PC-9 (cell line): ENCODE measurements around the gene PLOD2. TPM values are rescaled to one million over a fixed set of nuclear protein-coding genes. Genes with fewer than 3 reads are reported as not detected.

ENCODE experiments used
- BruUV-seq: library from RNA; stranded (reverse); fragments of 400-500 nt; replicated peaks from 2 replicates; lab custom pipeline; 2021; lab: Mats Ljungman, UMichigan
- CTCF ChIA-PET: fragments of 300-600 bp; sonication (Branson Sonifier 250); formaldehyde crosslinking; loops from one replicate; lab custom pipeline; 2022; ENCODE audit warnings: antibody characterized with exemption; lab: Charles Lee
- POLR2A ChIA-PET: fragments of 300-600 bp; sonication (Branson Sonifier 250); formaldehyde crosslinking; loops from one replicate; lab custom pipeline; 2022; ENCODE audit warnings: antibody characterized with exemption; ENCODE audit not compliant: unreplicated experiment; lab: Charles Lee
- DNase-seq, 2 experiments: peaks; one replicate each; pipeline versions ENCODE4 v3.0.0 to v3.0.0-alpha.2; 2015 to 2022; ENCODE audit warnings: mixed read lengths in 1 of 2
- H2AFZ ChIP-seq: fragments of 200-600 bp; sonication (generic); 2 replicates; pipeline ENCODE4 v1.8.1; 2017; ENCODE audit warnings: antibody characterized with exemption
- H3F3A ChIP-seq: fragments of 200-600 bp; sonication (generic); 2 replicates; pipeline ENCODE4 v1.8.1; 2017; ENCODE audit warnings: antibody characterized with exemption, mild to moderate bottlenecking, low read depth; ENCODE audit not compliant: insufficient read depth
- H3K27ac ChIP-seq: fragments of 200-600 bp; sonication (generic); 2 replicates; pipeline ENCODE4 v1.6.1; 2016; ENCODE audit warnings: mixed run types
- H3K27me3 ChIP-seq: fragments of 200-600 bp; sonication (generic); 2 replicates; pipeline ENCODE4 v1.6.1; 2016; ENCODE audit warnings: low read depth, mixed run types; ENCODE audit not compliant: insufficient read depth
- H3K36me3 ChIP-seq: fragments of 200-600 bp; sonication (generic); 2 replicates; pipeline ENCODE4 v1.6.1; 2016; ENCODE audit warnings: low read depth, mixed run types
- H3K4me1 ChIP-seq: fragments of 200-600 bp; sonication (generic); replicated peaks from 2 replicates; pipeline ENCODE4 v1.6.1; 2016; ENCODE audit warnings: mixed run types; ENCODE audit not compliant: insufficient read depth
- H3K4me2 ChIP-seq: fragments of 200-600 bp; sonication (generic); 2 replicates; pipeline ENCODE4 v1.6.1; 2017; ENCODE audit warnings: mixed run types
- H3K4me3 ChIP-seq: fragments of 200-600 bp; sonication (generic); 2 replicates; pipeline ENCODE4 v1.6.1; 2016; ENCODE audit warnings: mixed run types
- H3K79me2 ChIP-seq: fragments of 200-600 bp; sonication (generic); 2 replicates; pipeline ENCODE4 v1.6.1; 2017; ENCODE audit warnings: low read depth, mixed run types
- H3K9me2 ChIP-seq: fragments of 200-600 bp; sonication (generic); 2 replicates; pipeline ENCODE4 v1.8.1; 2017; ENCODE audit warnings: mild to moderate bottlenecking; ENCODE audit not compliant: insufficient read depth
- H3K9me3 ChIP-seq: fragments of 200-600 bp; sonication (generic); 2 replicates; pipeline ENCODE4 v1.8.1; 2016; ENCODE audit warnings: low read depth; ENCODE audit not compliant: insufficient read depth
- H4K20me1 ChIP-seq: fragments of 200-600 bp; sonication (generic); 2 replicates; pipeline ENCODE4 v1.8.1; 2017; ENCODE audit not compliant: insufficient read depth
- CTCF ChIP-seq: fragments of 200-600 bp; sonication (generic); conservative IDR thresholded peaks from 2 replicates; pipeline ENCODE4 v1.6.1; 2017; ENCODE audit warnings: mixed run types, antibody characterized with exemption, mild to moderate bottlenecking, moderate library complexity
- EZH2 ChIP-seq: fragments of 200-600 bp; sonication (generic); IDR thresholded peaks from 2 replicates; pipeline ENCODE4 v1.8.0; 2017; ENCODE audit warnings: antibody characterized with exemption, low read depth
- intact Hi-C: fragments of 100-400 bp; cut with micrococcal nuclease; formaldehyde crosslinking; loops from one replicate; pipeline ENCODE4 v1.10.0; 2022; ENCODE audit not compliant: unreplicated experiment
- total RNA-seq: library from RNA; stranded (reverse); gene quantifications from 2 replicates; pipeline ENCODE4 v1.2.3, GENCODE V29; 2021

PLOD2 gene
- total RNA-seq, 1 experiment from 2014 or later: 30.3 TPM

GRCh38 chr3:146139586-146140110 lies 21.3 kb downstream of the PLOD2 start:
- Histone ChIP-seq H3K4me3 (no peak overlapping the region), H3K4me1 (no peaks in the 10 kb centered on the region), H3K4me2 (no peak overlapping the region), H2AFZ (no peak overlapping the region), H3K27me3 (no peaks in the 10 kb centered on the region), H3K36me3 (no peaks in the 10 kb centered on the region), H3K27ac (no peak overlapping the region), H3K79me2 (no peaks in the 10 kb centered on the region), H3F3A (no peaks in the 10 kb centered on the region), H3K9me3 (no peaks in the 10 kb centered on the region), H3K9me2 (no peaks in the 10 kb centered on the region), H4K20me1 (no peaks in the 10 kb centered on the region)
- TF ChIP-seq EZH2: no peak
- no peak for TF ChIP-seq CTCF
- BruUV-seq: no TSS peak
- CTCF ChIA-PET: no interaction called here
- POLR2A ChIA-PET: no interaction called here
- intact Hi-C loops: no loop called here
- DNase-seq: no peak

GRCh38 chr3:146138902-146139301 lies 22.1 kb downstream of the PLOD2 start:
- CTCF ChIA-PET: no interaction called here
- no peak overlapping the region for H2AFZ ChIP-seq
- TF ChIP-seq EZH2 (no peak), CTCF (no peak)
- H3K4me3 ChIP-seq: no peak overlapping the region
- POLR2A ChIA-PET: no interaction called here
- H3K4me2 ChIP-seq: no peak overlapping the region
- H3K79me2 ChIP-seq: no peaks in the 10 kb centered on the region
- H3K9me2 ChIP-seq: no peaks in the 10 kb centered on the region
- no peaks in the 10 kb centered on the region for H4K20me1 ChIP-seq
- H3K36me3 ChIP-seq: no peaks in the 10 kb centered on the region
- no peak for DNase-seq
- no TSS peak for BruUV-seq
- no peaks in the 10 kb centered on the region for H3K27me3 ChIP-seq
- H3K4me1 ChIP-seq: no peaks in the 10 kb centered on the region
- intact Hi-C loops: no loop called here
- no peaks in the 10 kb centered on the region for H3K9me3 ChIP-seq
- no peaks in the 10 kb centered on the region for H3F3A ChIP-seq
- H3K27ac ChIP-seq: no peak overlapping the region

- H2AFZ ChIP-seq: no peak overlapping the region
- no peak overlapping the region for H3K27ac ChIP-seq
- H3K36me3 ChIP-seq: no peaks in the 10 kb centered on the region
- no peak for TF ChIP-seq CTCF
- TF ChIP-seq EZH2: no peak
- H3K9me2 ChIP-seq: no peaks in the 10 kb centered on the region
- ChIA-PET CTCF (no interaction called here), POLR2A (no interaction called here)
- no peaks in the 10 kb centered on the region for H3K9me3 ChIP-seq
- no peaks in the 10 kb centered on the region for H3K4me1 ChIP-seq
- H3K79me2 ChIP-seq: no peaks in the 10 kb centered on the region
- no peaks in the 10 kb centered on the region for H3F3A ChIP-seq
- no peaks in the 10 kb centered on the region for H3K27me3 ChIP-seq
- no TSS peak for BruUV-seq
- no peaks in the 10 kb centered on the region for H4K20me1 ChIP-seq
- peak in 1 of 2 experiments; percentile 52 for DNase-seq
- H3K4me3 ChIP-seq: no peak overlapping the region
- intact Hi-C loops: no loop called here
- H3K4me2 ChIP-seq: no peak overlapping the region
Observed at GRCh38 chr3:146136647-146137046, 24.3 kb downstream of the PLOD2 start.
